Gastrocnemius medialis (tissue), 4 donors: ENCODE results near the gene C9orf152.

Source experiments
- CTCF ChIP-seq, 5 experiments: fragments of 450-650 bp in 3 of 5; fragments of 200-600 bp in 2 of 5; sonication (generic) in 2 of 5; IDR thresholded peaks in 4 of 5; conservative IDR thresholded peaks in 1 of 5; 1 replicate in 4 of 5; 2 replicates in 1 of 5; pipeline ENCODE4 v1.5.1; 2016 to 2019; ENCODE audit warnings: antibody characterized with exemption in 5 of 5, mild to moderate bottlenecking in 3 of 5, moderate library complexity in 3 of 5
- POLR2A ChIP-seq, 2 donors: fragments of 450-650 bp; IDR thresholded peaks; one replicate each; pipeline ENCODE4 v1.6.1; 2017; ENCODE audit warnings: antibody characterized with exemption in 2 of 2, mild to moderate bottlenecking in 2 of 2, moderate library complexity in 2 of 2

- no peak for TF ChIP-seq CTCF (IDR thresholded peaks at IDR 0.05 in 4 of 5, conservative IDR thresholded peaks at IDR 0.05 in 1 of 5)
- TF ChIP-seq POLR2A (IDR thresholded peaks at IDR 0.05): no peak
Measured at GRCh38 chr9:110240198-110240597, 32.2 kb upstream of the C9orf152 start.
